Ovary (tissue), 3 donors: ENCODE results near the gene B3GNT7.

Experiments
- CTCF ChIP-seq, 3 donors: fragments of 450-650 bp in 2 of 3; fragments of 200-600 bp in 1 of 3; IDR thresholded peaks; one replicate each; pipeline versions ENCODE4 v1.5.1 to v1.8.0; 2016 to 2022; ENCODE audit warnings: antibody characterized with exemption in 3 of 3, mild to moderate bottlenecking in 1 of 3
- POLR2A ChIP-seq: fragments of 450-650 bp; IDR thresholded peaks from one replicate; pipeline ENCODE4 v1.6.1; 2017; ENCODE audit warnings: antibody characterized with exemption, mild to moderate bottlenecking, moderate library complexity
- donor health status: DM: no; HTN: no; CAD: no.

GRCh38 chr2:231429152-231429551, 33.6 kb downstream of the B3GNT7 start:
- no peak for TF ChIP-seq CTCF (IDR thresholded peaks at IDR 0.05)
- TF ChIP-seq POLR2A: no peak
